ENCODE results near the gene RAMP3.

Gene RAMP3

DNA sequence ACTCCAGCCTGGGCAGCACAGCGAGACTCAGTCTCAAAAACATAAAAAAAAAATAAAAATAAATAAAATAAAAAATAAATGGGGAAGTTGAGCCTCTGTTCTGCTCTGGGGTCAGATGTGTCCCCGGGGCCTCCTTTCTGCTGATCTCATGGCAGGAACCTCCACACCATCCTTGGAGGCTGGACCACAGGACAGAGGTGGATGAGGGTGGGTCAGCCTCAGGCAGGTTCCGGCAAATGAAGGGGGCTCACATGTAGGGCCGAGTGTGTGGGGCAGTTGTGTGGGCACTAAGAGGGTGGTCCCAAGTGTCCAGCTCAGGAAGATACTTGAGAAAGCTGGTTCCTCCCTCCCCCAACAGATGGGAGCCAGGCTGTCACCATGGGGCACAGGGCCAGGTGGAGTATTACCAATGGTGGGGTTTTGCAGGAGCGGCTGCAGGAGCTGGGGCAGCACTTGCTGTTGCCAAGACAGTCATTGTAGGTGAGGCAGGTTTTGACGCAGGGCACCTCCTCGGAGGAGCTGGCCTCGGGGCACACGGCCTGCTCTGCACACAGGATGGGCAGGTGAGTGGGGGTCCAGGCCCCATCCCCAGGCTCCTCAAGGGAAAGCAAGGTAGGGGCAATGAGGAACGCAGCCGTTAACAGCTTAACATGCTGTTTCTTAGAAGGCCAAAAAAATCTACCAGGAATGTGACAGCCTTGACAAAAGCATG lies 32.2 kb upstream of the RAMP3 start:
- no peaks in the 10 kb centered on the region for H3K27me3 Mint-ChIP-seq
- H3K36me3 Mint-ChIP-seq (ENCODE audit: low read depth) = no peaks in the 10 kb centered on the region
- H3K4me3 Mint-ChIP-seq = no peak overlapping the region
- no peak overlapping the region for H3K27ac Mint-ChIP-seq
- H3K4me1 Mint-ChIP-seq (ENCODE audit: low read depth) = peaks cover 12% of the 10 kb centered on the region
- H3K9me3 Mint-ChIP-seq = no peaks in the 10 kb centered on the region

DNA sequence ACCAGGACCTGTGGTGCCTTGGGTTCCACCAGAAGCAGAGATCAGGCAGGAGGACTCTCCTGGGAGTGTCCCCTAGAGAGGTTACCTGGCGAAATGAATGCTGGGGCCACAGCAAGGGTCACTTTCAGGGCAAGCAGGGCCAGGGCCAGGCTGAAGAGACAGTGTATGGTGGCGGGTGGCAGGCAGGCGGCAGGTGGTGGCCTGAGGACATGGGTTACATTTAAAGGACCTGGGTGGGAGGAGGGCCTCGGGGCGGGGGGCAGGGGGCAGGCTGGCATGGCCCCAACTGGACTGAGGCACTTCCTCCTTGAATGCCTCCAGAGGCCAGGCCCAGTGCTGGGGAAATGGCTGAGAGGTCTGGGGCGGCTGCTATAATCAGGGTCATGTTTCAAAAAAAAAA lies 31.4 kb upstream of the RAMP3 start:
- H3K27ac Mint-ChIP-seq = no peak overlapping the region
- H3K9me3 Mint-ChIP-seq = no peaks in the 10 kb centered on the region

DNA sequence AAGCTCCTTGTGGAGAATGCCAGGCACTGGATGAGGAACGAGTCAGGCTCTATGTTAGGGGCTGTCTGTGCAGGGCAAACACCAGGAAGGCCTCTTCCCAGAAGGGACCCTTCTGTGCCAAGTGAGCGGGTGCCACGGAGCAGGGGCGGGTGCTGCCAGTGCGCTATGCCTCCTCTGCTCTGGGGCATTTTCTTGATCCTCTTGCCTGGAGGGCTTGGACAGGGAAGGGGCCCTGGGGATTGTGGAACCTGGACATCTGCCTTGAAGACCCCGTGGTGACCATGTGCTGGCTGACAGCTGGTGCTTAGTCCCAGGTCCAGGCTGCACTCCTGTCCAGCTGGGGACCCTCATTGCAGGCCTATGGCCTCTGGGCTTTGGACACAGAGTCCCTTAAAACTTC lies 30.7 kb upstream of the RAMP3 start:
- no peaks in the 10 kb centered on the region for H3K36me3 Mint-ChIP-seq (ENCODE audit: low read depth)
- no peaks in the 10 kb centered on the region for H3K27me3 Mint-ChIP-seq
- no peak overlapping the region for H3K27ac Mint-ChIP-seq
- H3K4me3 Mint-ChIP-seq = no peak overlapping the region
- H3K4me1 Mint-ChIP-seq (ENCODE audit: low read depth) = peaks cover 12% of the 10 kb centered on the region
- no peaks in the 10 kb centered on the region for H3K9me3 Mint-ChIP-seq

More for the DNA sequence above, 31.4 kb upstream of the RAMP3 start:
- no peaks in the 10 kb centered on the region for H3K27me3 Mint-ChIP-seq
- no peaks in the 10 kb centered on the region for H3K36me3 Mint-ChIP-seq (ENCODE audit: low read depth)
- H3K4me1 Mint-ChIP-seq (ENCODE audit: low read depth) = peaks cover 12% of the 10 kb centered on the region
- no peak overlapping the region for H3K4me3 Mint-ChIP-seq

DNA sequence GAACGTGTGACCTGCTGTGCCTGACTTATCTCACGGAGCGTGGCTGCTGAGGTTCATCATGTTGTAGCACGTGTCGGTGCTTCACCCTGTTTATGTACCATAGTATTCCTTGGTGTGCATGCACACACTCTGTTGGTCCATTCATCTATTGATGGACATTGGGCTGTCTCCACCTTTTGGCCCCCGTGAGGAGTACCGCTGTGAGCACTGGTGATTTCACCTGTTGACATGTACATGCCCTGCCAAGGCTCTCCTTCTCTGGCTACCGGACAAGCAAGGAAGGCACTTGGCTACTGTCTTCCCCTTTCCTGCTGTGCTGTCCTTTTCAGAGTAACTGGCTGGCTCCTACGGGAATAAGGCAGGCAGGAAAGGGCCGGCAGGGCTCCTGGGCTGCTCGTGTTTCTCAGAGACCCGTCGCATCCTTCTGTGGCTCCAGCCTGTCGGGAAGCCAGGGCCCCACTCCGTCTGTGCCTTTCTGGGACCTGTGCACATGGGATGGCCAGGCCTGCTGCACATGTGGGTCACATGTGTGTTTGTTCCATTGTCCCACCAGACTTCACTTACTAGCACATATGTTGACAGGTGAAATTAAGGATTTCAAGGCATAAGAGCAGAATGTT lies 28.3 kb upstream of the RAMP3 start:
- no peaks in the 10 kb centered on the region for H3K4me1 Mint-ChIP-seq (ENCODE audit: low read depth)
- no peak overlapping the region for H3K27ac Mint-ChIP-seq

DNA sequence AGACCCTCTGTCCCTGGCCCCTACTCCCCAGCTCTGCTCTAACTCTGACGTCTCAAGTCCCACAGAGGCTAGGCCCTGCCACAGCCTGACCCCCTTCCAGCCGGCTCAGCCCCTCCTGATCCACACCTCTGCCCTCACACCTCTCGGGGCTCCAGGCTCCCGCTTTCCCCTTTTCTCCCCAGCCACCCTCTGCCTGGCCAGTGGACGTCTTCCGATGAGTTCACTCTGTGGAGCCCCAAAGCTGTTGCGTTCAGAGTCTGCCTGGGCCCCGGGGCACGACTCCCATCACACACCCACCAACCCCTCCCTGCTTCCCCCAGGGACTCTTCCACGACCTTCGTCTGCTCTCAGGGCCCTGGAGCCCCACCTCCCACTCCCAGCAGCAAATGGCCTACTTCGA lies 27.7 kb upstream of the RAMP3 start:
- H3K9me3 Mint-ChIP-seq = no peaks in the 10 kb centered on the region
- no peaks in the 10 kb centered on the region for H3K36me3 Mint-ChIP-seq (ENCODE audit: low read depth)
- H3K4me1 Mint-ChIP-seq (ENCODE audit: low read depth) = no peaks in the 10 kb centered on the region
- H3K27ac Mint-ChIP-seq = peak overlapping the region; percentile 19
- H3K27me3 Mint-ChIP-seq = no peaks in the 10 kb centered on the region
- H3K4me3 Mint-ChIP-seq = no peak overlapping the region

More for the DNA sequence above, 28.3 kb upstream of the RAMP3 start:
- Mint-ChIP-seq H3K27me3 (no peaks in the 10 kb centered on the region), H3K4me3 (no peak overlapping the region), H3K9me3 (no peaks in the 10 kb centered on the region), H3K36me3 (ENCODE audit: low read depth) (no peaks in the 10 kb centered on the region)

DNA sequence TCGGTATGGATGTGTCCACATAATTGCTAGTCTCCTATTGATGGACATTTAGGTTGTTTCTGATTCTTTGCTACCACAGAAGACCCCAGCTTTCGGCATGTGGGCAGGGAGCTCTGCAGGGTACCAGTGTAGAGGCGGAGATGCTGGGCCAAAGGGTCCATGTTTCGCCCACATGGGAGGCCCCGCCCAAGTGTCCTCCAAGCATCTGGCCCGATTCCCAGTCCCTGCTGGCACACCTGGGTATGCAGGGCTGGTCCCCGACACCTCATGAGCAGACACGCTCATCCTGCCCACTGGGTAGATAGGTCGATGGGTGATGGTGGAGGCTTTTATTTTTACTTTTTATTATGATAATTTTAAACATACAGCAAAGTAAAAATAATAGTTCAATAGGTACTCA lies 26.7 kb upstream of the RAMP3 start:
- Mint-ChIP-seq H3K27ac (no peak overlapping the region), H3K4me1 (ENCODE audit: low read depth) (peaks cover 4% of the 10 kb centered on the region), H3K27me3 (no peaks in the 10 kb centered on the region), H3K9me3 (no peaks in the 10 kb centered on the region), H3K36me3 (ENCODE audit: low read depth) (no peaks in the 10 kb centered on the region), H3K4me3 (no peak overlapping the region)

DNA sequence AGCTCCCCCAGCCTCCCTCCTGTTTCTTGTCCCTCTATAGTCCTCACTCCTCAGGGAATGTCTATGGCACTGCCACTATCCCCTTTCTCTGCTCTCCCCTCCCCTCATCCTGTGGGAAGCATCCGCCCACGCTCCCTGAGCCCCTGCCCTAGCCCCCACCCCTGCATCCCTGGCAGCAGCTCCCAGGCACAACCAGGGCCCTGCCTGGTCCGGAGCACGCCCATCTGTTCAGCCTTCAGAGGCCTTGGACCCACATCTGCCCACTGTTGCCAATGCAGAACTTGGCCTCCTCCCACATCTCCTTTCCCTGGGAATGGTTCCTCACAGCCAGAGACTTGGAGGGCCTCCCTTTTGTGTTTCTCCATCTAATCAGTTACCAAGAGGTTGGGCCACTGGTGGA lies 25.7 kb upstream of the RAMP3 start:
- Mint-ChIP-seq H3K27me3 (no peaks in the 10 kb centered on the region), H3K36me3 (ENCODE audit: low read depth) (no peaks in the 10 kb centered on the region), H3K9me3 (no peaks in the 10 kb centered on the region), H3K4me1 (ENCODE audit: low read depth) (peaks cover 9% of the 10 kb centered on the region), H3K27ac (no peak overlapping the region), H3K4me3 (no peak overlapping the region)

DNA sequence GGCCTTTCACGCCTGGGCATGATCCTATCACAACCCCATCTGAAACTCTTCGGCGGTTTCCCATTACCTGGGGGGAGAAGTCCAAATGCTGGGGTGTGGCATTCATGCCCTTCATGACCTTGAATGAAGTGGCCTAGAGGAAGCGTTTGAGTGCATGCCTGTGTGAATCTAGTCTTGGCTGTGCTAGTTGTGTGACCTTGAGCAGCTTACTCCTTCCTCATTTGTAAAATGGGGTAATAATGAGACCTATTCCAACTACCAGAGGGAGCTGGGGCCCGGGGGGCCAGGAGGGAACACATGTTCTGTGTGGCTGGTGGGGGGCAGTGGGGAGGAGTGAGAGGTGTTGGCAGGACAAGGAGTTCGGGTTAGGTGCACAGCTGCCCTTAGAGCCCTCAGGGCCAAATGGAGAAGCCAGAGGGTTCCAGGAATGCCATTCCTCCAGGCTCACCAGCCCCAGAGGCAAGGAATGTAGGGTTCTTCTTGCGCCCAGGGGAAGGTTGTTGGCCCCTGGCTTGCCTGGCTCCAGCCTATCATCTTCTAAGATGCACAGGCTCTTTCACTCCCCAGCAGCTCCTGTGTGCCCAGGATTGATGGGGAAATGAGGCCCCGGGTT lies 24.8 kb upstream of the RAMP3 start:
- no peaks in the 10 kb centered on the region for H3K27me3 Mint-ChIP-seq
- no peak overlapping the region for H3K4me3 Mint-ChIP-seq
- no peaks in the 10 kb centered on the region for H3K9me3 Mint-ChIP-seq
- no peak overlapping the region for H3K27ac Mint-ChIP-seq
- peaks cover 9% of the 10 kb centered on the region for H3K4me1 Mint-ChIP-seq (ENCODE audit: low read depth)
- H3K36me3 Mint-ChIP-seq (ENCODE audit: low read depth) = no peaks in the 10 kb centered on the region

DNA sequence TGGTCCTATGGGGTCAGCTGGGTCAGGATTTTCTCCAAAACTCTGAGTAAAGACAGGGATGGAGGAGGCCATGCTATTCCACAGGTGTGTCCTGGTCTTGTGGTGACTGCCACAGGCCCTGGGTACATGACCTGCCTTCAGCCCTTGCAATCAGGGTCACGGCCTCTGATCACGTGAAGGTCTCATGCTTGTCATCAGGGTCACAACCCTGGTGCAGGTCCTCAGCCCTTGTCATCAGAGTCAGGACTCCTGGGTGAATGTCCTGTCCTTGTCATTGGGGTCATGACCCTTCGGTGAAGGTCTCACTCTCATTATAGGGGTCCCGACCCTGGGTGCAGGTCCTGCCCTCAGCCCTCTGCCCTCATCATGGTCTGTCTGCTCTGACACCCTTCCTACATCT lies 24.2 kb upstream of the RAMP3 start:
- Mint-ChIP-seq H3K27me3 (no peaks in the 10 kb centered on the region), H3K4me3 (no peak overlapping the region), H3K27ac (no peak overlapping the region), H3K36me3 (ENCODE audit: low read depth) (no peaks in the 10 kb centered on the region), H3K9me3 (no peaks in the 10 kb centered on the region), H3K4me1 (ENCODE audit: low read depth) (peaks cover 9% of the 10 kb centered on the region)

DNA sequence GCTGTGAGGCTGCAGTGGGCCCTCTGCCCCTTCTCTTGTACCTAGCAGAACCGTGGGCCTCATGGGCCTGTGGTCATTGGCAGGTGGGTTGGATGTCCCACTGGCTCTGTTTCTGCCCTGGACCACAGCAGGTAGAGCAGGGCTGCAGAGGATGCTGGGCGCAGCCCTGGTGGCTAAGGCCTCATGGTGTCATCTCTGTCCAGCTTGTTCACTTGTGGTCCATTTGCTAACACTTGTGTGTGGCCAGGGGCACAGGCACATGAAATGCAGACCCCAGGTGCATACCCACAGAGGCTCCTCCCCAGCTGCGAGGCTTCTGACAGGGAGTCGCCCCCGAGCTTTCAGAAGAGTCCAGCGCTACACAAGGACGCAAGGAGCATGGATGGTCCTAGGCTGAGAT lies 23.7 kb upstream of the RAMP3 start:
- Mint-ChIP-seq H3K4me1 (ENCODE audit: low read depth) (peaks cover 9% of the 10 kb centered on the region), H3K36me3 (ENCODE audit: low read depth) (no peaks in the 10 kb centered on the region), H3K27ac (no peak overlapping the region), H3K9me3 (no peaks in the 10 kb centered on the region), H3K4me3 (no peak overlapping the region), H3K27me3 (no peaks in the 10 kb centered on the region)

DNA sequence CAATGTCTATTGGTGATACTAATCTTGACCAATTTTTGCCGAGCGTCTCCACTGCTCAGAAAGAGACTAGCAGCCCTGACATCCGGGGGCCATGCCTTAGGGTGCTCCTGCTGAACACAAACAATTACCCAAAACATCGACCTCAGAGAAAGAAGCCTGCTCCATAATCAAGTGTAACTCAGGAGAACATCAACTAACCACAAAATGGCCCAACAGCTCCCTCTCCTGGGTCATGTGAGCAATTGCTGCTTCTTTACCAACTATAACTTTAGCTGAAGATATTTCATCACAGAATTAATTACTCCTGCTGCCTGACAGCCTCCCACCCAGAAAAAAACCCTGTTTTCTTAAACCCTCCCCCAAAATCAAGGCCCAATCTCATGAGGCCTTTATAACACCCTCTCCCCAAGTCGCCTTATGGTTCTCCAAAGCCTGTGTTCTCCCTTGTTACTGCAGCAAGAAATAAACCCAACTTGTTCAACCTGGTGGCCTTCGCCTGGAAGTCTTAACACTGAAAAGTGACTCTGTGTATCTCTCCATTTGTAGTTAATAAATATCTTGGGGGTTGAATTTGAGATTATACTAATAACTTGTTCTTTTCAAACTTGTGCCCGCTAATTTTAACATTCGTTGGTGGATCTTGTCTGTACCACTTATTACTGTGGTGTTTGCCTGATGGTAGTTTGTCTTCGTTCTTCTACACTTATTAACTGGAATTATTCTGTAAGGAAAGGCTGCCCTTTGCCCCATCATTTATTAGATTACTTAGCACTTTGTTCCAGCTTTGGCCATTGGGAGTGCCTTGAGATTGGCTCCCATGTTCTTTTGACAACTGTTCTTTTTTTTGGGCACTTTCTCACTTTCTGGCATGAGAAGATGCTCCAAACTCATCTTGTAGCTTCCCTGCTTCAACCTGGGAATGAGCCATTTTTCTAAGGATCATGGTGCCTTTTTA lies 21.2 kb upstream of the RAMP3 start:
- Mint-ChIP-seq H3K4me1 (ENCODE audit: low read depth) (peaks cover 9% of the 10 kb centered on the region), H3K4me3 (no peak overlapping the region), H3K27ac (peak overlapping the region; percentile 31), H3K27me3 (no peaks in the 10 kb centered on the region), H3K9me3 (no peaks in the 10 kb centered on the region), H3K36me3 (ENCODE audit: low read depth) (no peaks in the 10 kb centered on the region)

DNA sequence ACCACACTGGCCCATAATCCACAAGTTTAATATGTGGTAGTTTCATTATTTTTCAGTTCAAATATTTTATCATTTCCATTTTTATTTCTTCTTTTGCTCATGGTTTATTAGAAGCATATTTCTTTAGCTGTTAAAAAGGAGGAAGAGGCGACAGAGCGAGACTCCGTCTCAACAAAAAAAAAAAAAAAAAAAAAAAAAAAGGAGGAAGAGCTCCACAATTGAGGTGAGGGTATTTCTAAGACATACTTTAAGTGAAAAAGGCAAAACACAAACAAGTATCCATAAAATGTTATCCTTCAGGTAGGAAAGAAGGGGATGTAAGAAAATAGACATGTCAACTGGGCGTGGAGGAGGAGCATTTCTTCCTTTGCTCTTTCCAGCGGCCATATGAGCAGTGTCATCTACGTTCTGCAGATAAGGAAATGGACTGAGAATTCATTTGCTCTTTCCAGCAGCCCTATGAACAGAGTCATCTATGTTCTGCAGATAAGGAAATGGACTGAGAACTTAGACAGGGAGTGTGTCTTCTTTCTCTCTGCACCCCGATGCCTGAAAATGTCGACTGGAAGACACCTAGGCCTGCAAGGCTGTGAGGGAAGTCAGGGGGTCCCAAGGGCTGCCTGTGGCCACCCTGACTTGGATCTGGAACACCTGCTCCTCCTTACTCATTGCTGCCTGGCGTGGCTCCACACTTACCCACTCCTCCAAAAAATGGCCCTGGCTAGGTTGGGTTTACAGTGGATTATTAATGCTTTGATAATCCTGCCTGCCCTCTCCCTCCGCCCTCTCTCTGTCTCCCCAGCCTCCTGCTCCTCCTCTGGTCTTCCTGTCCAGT lies 18.9 kb upstream of the RAMP3 start:
- Mint-ChIP-seq H3K27ac (no peak overlapping the region), H3K4me3 (no peak overlapping the region), H3K4me1 (ENCODE audit: low read depth) (peaks cover 9% of the 10 kb centered on the region), H3K36me3 (ENCODE audit: low read depth) (no peaks in the 10 kb centered on the region), H3K27me3 (no peaks in the 10 kb centered on the region), H3K9me3 (no peaks in the 10 kb centered on the region)

DNA sequence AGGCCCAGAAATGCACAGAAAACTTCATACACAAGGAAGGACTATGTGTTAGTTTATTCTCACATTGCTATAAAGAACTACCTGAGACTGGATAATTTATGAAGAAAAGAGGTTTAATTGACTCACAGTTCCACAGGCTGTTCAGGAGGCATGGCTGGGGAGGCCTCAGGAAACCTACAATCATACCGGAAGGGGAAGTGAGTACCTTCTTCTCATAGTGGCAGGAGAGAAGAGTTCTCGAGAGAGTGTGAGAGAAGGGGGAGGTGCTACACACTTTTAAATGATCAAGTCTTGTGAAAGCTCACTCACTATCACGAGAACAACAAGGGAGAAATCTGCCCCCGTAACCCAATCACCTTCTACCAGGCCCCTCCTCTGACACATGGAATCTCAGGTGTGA lies 16.8 kb upstream of the RAMP3 start:
- Mint-ChIP-seq H3K4me3 (no peak overlapping the region), H3K27ac (no peak overlapping the region), H3K27me3 (peaks cover 5% of the 10 kb centered on the region), H3K9me3 (no peaks in the 10 kb centered on the region), H3K36me3 (ENCODE audit: low read depth) (no peaks in the 10 kb centered on the region), H3K4me1 (ENCODE audit: low read depth) (peaks cover 6% of the 10 kb centered on the region)

DNA sequence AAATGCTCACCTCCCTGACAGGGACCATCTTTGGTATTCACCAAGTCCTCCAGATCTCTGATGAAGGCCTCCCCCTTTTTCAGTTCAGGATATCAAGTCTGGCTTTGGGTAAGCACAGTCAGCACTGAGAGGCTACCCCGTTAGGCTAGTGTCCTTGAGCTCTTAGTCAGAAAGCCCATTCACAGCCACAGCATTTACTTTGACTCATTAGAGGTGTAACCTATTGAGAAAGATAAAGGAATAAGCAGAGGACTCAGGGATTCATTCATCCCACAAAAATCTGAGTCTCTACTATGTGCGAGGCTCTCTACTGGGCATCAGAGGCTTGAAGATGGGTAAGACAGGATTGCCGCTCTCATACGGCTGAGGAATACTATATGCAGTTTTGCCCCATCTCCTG lies 14.0 kb upstream of the RAMP3 start:
- H3K4me1 Mint-ChIP-seq (ENCODE audit: low read depth) = no peaks in the 10 kb centered on the region
- H3K36me3 Mint-ChIP-seq (ENCODE audit: low read depth) = no peaks in the 10 kb centered on the region
- no peak overlapping the region for H3K4me3 Mint-ChIP-seq
- peaks cover 11% of the 10 kb centered on the region for H3K27me3 Mint-ChIP-seq
- no peak overlapping the region for H3K27ac Mint-ChIP-seq
- no peaks in the 10 kb centered on the region for H3K9me3 Mint-ChIP-seq
